Calu3 (cell line): ENCODE data around the gene EFCAB11. TPM values are rescaled to one million over a fixed set of nuclear protein-coding genes. Genes with fewer than 3 reads are reported as not detected.

Experiments used
- BruUV-seq: library from RNA; stranded (reverse); fragments of 400-500 nt; replicated peaks from 2 replicates; lab custom pipeline; 2021; lab: Mats Ljungman, UMichigan
- CTCF ChIA-PET: fragments of 300-600 bp; sonication (Branson Sonifier 250); formaldehyde crosslinking; loops from one replicate; lab custom pipeline; 2022; ENCODE audit warnings: antibody characterized with exemption; lab: Charles Lee
- DNase-seq: peaks from one replicate; pipeline ENCODE4 v3.0.0; 2022
- H3K27ac Mint-ChIP-seq: one replicate; pipeline ENCODE4 v1.8.0; 2022; ENCODE audit warnings: mixed read lengths; ENCODE audit not compliant: unreplicated experiment
- H3K27me3 Mint-ChIP-seq: one replicate; pipeline ENCODE4 v1.8.0; 2022; ENCODE audit warnings: mixed read lengths; ENCODE audit not compliant: unreplicated experiment
- H3K36me3 Mint-ChIP-seq: one replicate; pipeline ENCODE4 v1.8.0; 2022; ENCODE audit warnings: mild to moderate bottlenecking, moderate library complexity, mixed read lengths; ENCODE audit not compliant: insufficient read depth, unreplicated experiment
- H3K4me1 Mint-ChIP-seq: one replicate; pipeline ENCODE4 v1.8.0; 2022; ENCODE audit warnings: mild to moderate bottlenecking, low read depth, mixed read lengths; ENCODE audit not compliant: unreplicated experiment
- H3K4me3 Mint-ChIP-seq: one replicate; pipeline ENCODE4 v1.8.0; 2022; ENCODE audit warnings: mild to moderate bottlenecking, low read depth, moderate library complexity, mixed read lengths; ENCODE audit not compliant: unreplicated experiment
- H3K9me3 Mint-ChIP-seq: one replicate; pipeline ENCODE4 v1.8.0; 2022; ENCODE audit warnings: low read depth, mixed read lengths; ENCODE audit not compliant: unreplicated experiment
- CTCF ChIP-seq: fragments of 200-600 bp; IDR thresholded peaks from one replicate; pipeline ENCODE4 v1.8.0; 2022; ENCODE audit warnings: antibody characterized with exemption; ENCODE audit not compliant: unreplicated experiment
- intact Hi-C: fragments of 100-400 bp; cut with micrococcal nuclease; formaldehyde crosslinking; loops from one replicate; pipeline ENCODE4 v1.10.0; 2022; ENCODE audit not compliant: unreplicated experiment
- total RNA-seq: library from RNA; stranded (reverse); gene quantifications from 2 replicates; pipeline ENCODE4 v1.2.3, GENCODE V29; 2022

The EFCAB11 gene
- total RNA-seq, 1 experiment from 2014 or later: 29.4 TPM

- Mint-ChIP-seq H3K27ac (no peak overlapping the region), H3K4me3 (no peak overlapping the region), H3K36me3 (no peaks in the 10 kb centered on the region), H3K27me3 (no peaks in the 10 kb centered on the region), H3K9me3 (no peaks in the 10 kb centered on the region), H3K4me1 (no peaks in the 10 kb centered on the region)
- CTCF ChIA-PET: no interaction called here
- TF ChIP-seq CTCF: no peak
- no TSS peak for BruUV-seq
- intact Hi-C loops: no loop called here
- DNase-seq: no peak
Measured at GRCh38 chr14:89807892-89808291, 146.6 kb downstream of the EFCAB11 start.

- DNase-seq: no peak
- Mint-ChIP-seq H3K4me1 (no peaks in the 10 kb centered on the region), H3K4me3 (no peak overlapping the region), H3K9me3 (no peaks in the 10 kb centered on the region), H3K27me3 (no peaks in the 10 kb centered on the region), H3K36me3 (no peaks in the 10 kb centered on the region), H3K27ac (no peak overlapping the region)
- CTCF ChIA-PET: no interaction called here
- no peak for TF ChIP-seq CTCF
- no TSS peak for BruUV-seq
- intact Hi-C loops: no loop called here
Measured at GRCh38 chr14:89807151-89807550, 147.4 kb downstream of the EFCAB11 start.

- H3K4me1 Mint-ChIP-seq: no peaks in the 10 kb centered on the region
- CTCF ChIA-PET: no interaction called here
- intact Hi-C loops: no loop called here
Measured at GRCh38 chr14:89806451-89806850, 148.1 kb downstream of the EFCAB11 start.

GRCh38 chr14:89805501-89805900, 149.0 kb downstream of the EFCAB11 start:
- Mint-ChIP-seq H3K36me3 (no peaks in the 10 kb centered on the region), H3K27me3 (no peaks in the 10 kb centered on the region), H3K9me3 (no peaks in the 10 kb centered on the region), H3K4me1 (no peaks in the 10 kb centered on the region), H3K27ac (no peak overlapping the region), H3K4me3 (no peak overlapping the region)
- no peak for DNase-seq
- CTCF ChIA-PET: no interaction called here
- BruUV-seq: no TSS peak
- TF ChIP-seq CTCF: no peak
- intact Hi-C loops: no loop called here

More at GRCh38 chr14:89806451-89806850, 148.1 kb downstream of the EFCAB11 start:
- no peak for DNase-seq
- Mint-ChIP-seq H3K9me3 (no peaks in the 10 kb centered on the region), H3K4me3 (no peak overlapping the region), H3K27ac (no peak overlapping the region), H3K27me3 (no peaks in the 10 kb centered on the region), H3K36me3 (no peaks in the 10 kb centered on the region)
- no TSS peak for BruUV-seq
- no peak for TF ChIP-seq CTCF
